Heart right ventricle (tissue), 16 donors: Measurements from ENCODE around the gene SEPTIN3. TPM values are rescaled to one million over a fixed set of nuclear protein-coding genes. Genes with fewer than 3 reads are reported as not detected.

ENCODE experiments used
- ATAC-seq, 8 donors: fragments of 200-7000 bp; cut with Tn5 transposase; one replicate each; pipeline ENCODE4 v1.9.1; 2020; ENCODE audit warnings: mild to moderate bottlenecking in 8 of 8, moderate library complexity in 8 of 8, moderate number of reproducible peaks in 1 of 8
- DNase-seq, 2 donors: peaks; one replicate each; pipeline ENCODE4 v3.0.0-alpha.2; 2020
- H3K27ac ChIP-seq, 10 donors: fragments of 200-600 bp; sonication (generic) in 2 of 10; one replicate each; pipeline versions ENCODE4 v1.5.0 to v1.8.0; 2020 to 2022; ENCODE audit warnings: mild to moderate bottlenecking in 3 of 10
- H3K27me3 ChIP-seq, 7 donors: fragments of 200-600 bp; one replicate each; pipeline ENCODE4 v1.8.0; 2021 to 2022; ENCODE audit warnings: mild to moderate bottlenecking in 2 of 7
- H3K36me3 ChIP-seq, 9 donors: fragments of 200-600 bp; sonication (generic) in 1 of 9; one replicate each; pipeline versions ENCODE4 v1.5.0 to v1.8.0; 2020 to 2022; ENCODE audit warnings: mild to moderate bottlenecking in 2 of 9
- H3K4me1 ChIP-seq, 9 donors: fragments of 200-600 bp; sonication (generic) in 1 of 9; one replicate each; pipeline versions ENCODE4 v1.5.0 to v1.8.0; 2020 to 2022; ENCODE audit warnings: mild to moderate bottlenecking in 4 of 9
- H3K4me3 ChIP-seq, 10 donors: fragments of 200-600 bp; sonication (generic) in 2 of 10; one replicate each; pipeline versions ENCODE4 v1.5.0 to v1.8.0; 2020 to 2022; ENCODE audit warnings: mild to moderate bottlenecking in 7 of 10, moderate library complexity in 2 of 10
- H3K9me3 ChIP-seq, 11 donors: fragments of 200-600 bp in 10 of 11; sonication (generic) in 2 of 11; one replicate each; pipeline versions ENCODE4 v1.5.0 to v1.8.0; 2013 to 2022; ENCODE audit warnings: mild to moderate bottlenecking in 2 of 11, control low read depth in 1 of 11, moderate library complexity in 1 of 11
- CTCF ChIP-seq, 9 donors: fragments of 200-600 bp; sonication (generic) in 2 of 9; IDR thresholded peaks; one replicate each; pipeline versions ENCODE4 v1.5.0 to v1.8.0; 2021 to 2022; ENCODE audit warnings: antibody characterized with exemption in 9 of 9, mild to moderate bottlenecking in 5 of 9, moderate library complexity in 1 of 9
- WGBS, 2 donors: extraction: QIAGEN DNeasy Blood & Tissue Kit; methylation state at CpG; one replicate each; pipeline ENCODE4 v1.1.7; 2013; ENCODE audit warnings: inconsistent platforms in 1 of 2; 5-methylcytosine and 5-hydroxymethylcytosine counted together
- intact Hi-C, 10 donors: fragments of 100-400 bp; cut with DNase I; formaldehyde crosslinking; loops; one replicate each; pipeline versions ENCODE4 v1.11.1 to v1.14.2; 2022
- polyA plus RNA-seq, 2 donors: library from polyadenylated mRNA; stranded (reverse); fragments of 200-250 nt; gene quantifications; one replicate each; pipeline ENCODE4 v1.2.3, GENCODE V29; 2013
- total RNA-seq, 10 donors: library from RNA; stranded (reverse); fragmentation: NEBNext Ultra II Directional in 3 of 10; extraction: Animal tissue kit (Norgen Biotek cat#: 25700) in 3 of 10; gene quantifications; one replicate each; pipeline versions ENCODE4 v1.2.1 to v1.2.4, GENCODE V29; 2021 to 2023
- donor health status: Arrhythmogenic right ventricular cardiomyopathy.
- donor health status: ischemic (EF 13 %, LVEDD 7.1; RV severe dilation, severe dysfunction).
- donor health status: healthy with polysubstance abuse.
- donor health status: DM: no; HTN: yes; CAD: no.
- donor health status: DM: no; HTN: no; CAD: no.
- donor health status: ischemic (EF 25% LVEDD 6.9; RV normal size, moderate dysfunction).
- donor health status: ischemic (EF 25% LVEDD 5.7; RV mildly dilated, moderate dysfunction).
- donor health status: healthy.
- donor health status: DM: yes; HTN: yes; CAD: no.
- donor health status: Ischemic cardiomyopathy.
- donor health status: ischemic (EF 35%, LVEDD 5.7; RV mildly dilated, moderate dysfunction).
- donor health status: nonischemic (EF 11% LVEDD 7.7; RV severe dilation, severe dysfunction).
- donor health status: DM: yes; HTN: yes; CAD: no.
- donor health status: PGD.
- donor health status: ischemic (EF 29% LVEDD 5.4; RV normal size, mild dysfunction).
- donor health status: nonischemic (EF 23%, LVEDD 6.1; RV moderate dilation, normal function).

SEPTIN3 gene
- total and polyA plus RNA-seq, 12 donors = 0.03 to 0.44 (median 0.10) TPM; not detected in 6

- intact Hi-C loops = loop anchor here in 1 of 10 donors (2.0 kb wide), 2 partner anchors 65 to 107 kb away; no protein-coding TSS in a partner anchor
- H3K4me1 ChIP-seq = peaks cover 0 to 17% (median 0%) of the 10 kb centered on the region in 9 donors
- H3K9me3 ChIP-seq = no peaks in the 10 kb centered on the region
- no peak overlapping the region for H3K27ac ChIP-seq
- no peaks in the 10 kb centered on the region for H3K27me3 ChIP-seq
- no peak for TF ChIP-seq CTCF (IDR thresholded peaks at IDR 0.05)
- ATAC-seq (no peak), DNase-seq (no peak)
- H3K4me3 ChIP-seq = no peak overlapping the region
- H3K36me3 ChIP-seq = peaks cover 0 to 3% (median 0%) of the 10 kb centered on the region in 9 donors
- WGBS, 2 donors = 84 to 87% methylated on average over 16 of the region's 16 CpGs
Observed at GRCh38 chr22:41933411-41934177, 35.6 kb upstream of the SEPTIN3 start.

- peaks cover 0 to 11% (median 0%) of the 10 kb centered on the region in 9 donors for H3K36me3 ChIP-seq
- 88 to 90% methylated on average over 17 of the region's 17 CpGs for WGBS, 2 donors
- no peak overlapping the region for H3K4me3 ChIP-seq
- ATAC-seq = peak in 4 of 8 donors; percentile 43 to 55 (median 48)
- intact Hi-C loops = loop anchor here in 1 of 10 donors (2.0 kb wide), 2 partner anchors 66 to 108 kb away; no protein-coding TSS in a partner anchor
- H3K9me3 ChIP-seq = no peaks in the 10 kb centered on the region
- DNase-seq = no peak
- peaks cover 0 to 25% (median 7%) of the 10 kb centered on the region in 9 donors for H3K4me1 ChIP-seq
- TF ChIP-seq CTCF (IDR thresholded peaks at IDR 0.05) = no peak
- H3K27ac ChIP-seq = peak overlapping the region; percentile 20 to 76 (median 60)
- H3K27me3 ChIP-seq = no peaks in the 10 kb centered on the region
Observed at GRCh38 chr22:41934284-41935014, 34.8 kb upstream of the SEPTIN3 start.

DNA sequence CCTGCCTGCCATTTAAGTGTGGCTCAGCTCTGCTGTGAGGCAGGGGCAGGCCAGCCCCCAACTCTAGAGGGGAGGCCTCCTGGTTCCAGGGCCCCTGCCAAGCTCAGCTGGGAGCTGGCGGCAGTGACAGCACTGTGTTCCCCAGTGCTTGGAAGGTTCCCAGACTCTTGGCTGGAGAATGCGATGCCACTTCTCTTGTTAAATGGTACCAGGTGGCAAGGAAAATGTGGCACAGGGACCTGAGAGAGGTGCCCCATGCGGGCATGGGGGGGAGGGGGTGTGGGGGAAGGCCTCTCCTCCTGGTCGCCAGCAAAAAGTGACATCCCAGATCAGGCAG lies 34.3 kb upstream of the SEPTIN3 start:
- H3K36me3 ChIP-seq = peaks cover 0 to 12% (median 0%) of the 10 kb centered on the region in 9 donors
- WGBS, 2 donors = 64 to 66% methylated on average over 4 of the region's 4 CpGs
- intact Hi-C loops = loop anchor here in 1 of 10 donors (2.0 kb wide), 2 partner anchors 66 to 108 kb away; no protein-coding TSS in a partner anchor
- H3K4me3 ChIP-seq = no peak overlapping the region
- TF ChIP-seq CTCF (IDR thresholded peaks at IDR 0.05) = no peak
- peaks cover 0 to 26% (median 7%) of the 10 kb centered on the region in 9 donors for H3K4me1 ChIP-seq
- H3K9me3 ChIP-seq = no peaks in the 10 kb centered on the region
- DNase-seq (peak; percentile 59 to 65), ATAC-seq (peak; percentile 48 to 90 (median 74))
- no peaks in the 10 kb centered on the region for H3K27me3 ChIP-seq
- peak overlapping the region; percentile 20 to 76 (median 60) for H3K27ac ChIP-seq

GRCh38 chr22:41935509-41935908 lies 33.7 kb upstream of the SEPTIN3 start:
- Histone ChIP-seq H3K36me3 (peaks cover 0 to 12% (median 0%) of the 10 kb centered on the region in 9 donors), H3K27me3 (no peaks in the 10 kb centered on the region), H3K4me3 (no peak overlapping the region), H3K27ac (peak overlapping the region in 8 of 10 donors; percentile 43 to 76 (median 64)), H3K9me3 (no peaks in the 10 kb centered on the region), H3K4me1 (peaks cover 0 to 26% (median 7%) of the 10 kb centered on the region in 9 donors)
- ATAC-seq (peak in 1 of 8 donors; percentile 1), DNase-seq (no peak)
- no peak for TF ChIP-seq CTCF (IDR thresholded peaks at IDR 0.05)
- 88% methylated on average over 9 of the region's 9 CpGs for WGBS, 2 donors
- intact Hi-C loops = loop anchor here in 1 of 10 donors (2.0 kb wide), 2 partner anchors 67 to 109 kb away; no protein-coding TSS in a partner anchor
